Testis (tissue), 2 donors: ENCODE results near the gene FRMD6.

Experiments
- CTCF ChIP-seq, 3 experiments: fragments of 450-650 bp in 2 of 3; fragments of 200-600 bp in 1 of 3; sonication (generic) in 1 of 3; IDR thresholded peaks; one replicate each; pipeline ENCODE4 v1.5.1; 2016 to 2019; ENCODE audit warnings: antibody characterized with exemption in 3 of 3, mild to moderate bottlenecking in 2 of 3, moderate library complexity in 1 of 3
- POLR2A ChIP-seq: fragments of 450-650 bp; IDR thresholded peaks from one replicate; pipeline ENCODE4 v1.6.1; 2017; ENCODE audit warnings: antibody characterized with exemption, mild to moderate bottlenecking, moderate library complexity

- TF ChIP-seq CTCF (IDR thresholded peaks at IDR 0.05), result no peak
- TF ChIP-seq POLR2A, result no peak
Measured at GRCh38 chr14:51717766-51718165, 66.1 kb downstream of the FRMD6 start.
